Brain pericyte (primary cell): Measurements from ENCODE around the gene CAMKK1.

Experiments
- DNase-seq: peaks from one replicate; pipeline ENCODE4 v3.0.0-alpha.2; 2012; ENCODE audit warnings: low read depth, low spot score

The CAMKK1 gene

GRCh38 chr17:3812771-3813170, 80.1 kb downstream of the CAMKK1 start:
- no peak for DNase-seq

GRCh38 chr17:3812284-3812683, 80.6 kb downstream of the CAMKK1 start:
- no peak for DNase-seq
